Suprapubic skin (tissue), 4 donors: ENCODE measurements around the gene TMEM225B. TPM values are rescaled to one million over a fixed set of nuclear protein-coding genes. Genes with fewer than 3 reads are reported as not detected.
"Not testable (repeated sequence)": the region's sequence is repeated elsewhere in the genome, so short reads cannot be mapped to it uniquely, and the experiment has no call there.

Experiments
- DNase-seq, 2 donors: peaks; one replicate each; pipeline ENCODE4 v3.0.0-alpha.2; 2019; ENCODE audit warnings: low spot score in 2 of 2
- H3K27ac ChIP-seq: fragments of 200-600 bp; sonication (generic); one replicate; pipeline ENCODE4 v1.5.1; 2019
- H3K27me3 ChIP-seq: fragments of 200-600 bp; sonication (generic); one replicate; pipeline ENCODE4 v1.5.1; 2019
- H3K36me3 ChIP-seq: fragments of 200-600 bp; sonication (generic); one replicate; pipeline ENCODE4 v1.5.1; 2019
- H3K4me1 ChIP-seq: fragments of 200-600 bp; sonication (generic); one replicate; pipeline ENCODE4 v1.5.1; 2019
- H3K4me3 ChIP-seq: fragments of 200-600 bp; sonication (generic); one replicate; pipeline ENCODE4 v1.5.1; 2019; ENCODE audit warnings: mild to moderate bottlenecking
- H3K9me3 ChIP-seq: fragments of 200-600 bp; sonication (generic); one replicate; pipeline ENCODE4 v1.5.1; 2019
- CTCF ChIP-seq, 2 donors: fragments of 200-600 bp in 1 of 2; fragments of 450-650 bp in 1 of 2; sonication (generic) in 1 of 2; IDR thresholded peaks; one replicate each; pipeline ENCODE4 v1.5.1; 2016 to 2019; ENCODE audit warnings: antibody characterized with exemption in 2 of 2, mild to moderate bottlenecking in 1 of 2, moderate library complexity in 1 of 2
- EP300 ChIP-seq: sonication (generic); formaldehyde crosslinking; IDR thresholded peaks from one replicate; pipeline ENCODE4 v1.6.1; 2017; ENCODE audit warnings: antibody characterized with exemption
- POLR2A ChIP-seq, 2 donors: fragments of 450-650 bp; IDR thresholded peaks; one replicate each; pipeline ENCODE4 v1.6.1; 2017; ENCODE audit warnings: antibody characterized with exemption in 2 of 2, mild to moderate bottlenecking in 2 of 2, moderate library complexity in 2 of 2
- POLR2AphosphoS5 ChIP-seq, 3 donors: sonication (generic); formaldehyde crosslinking; IDR thresholded peaks; one replicate each; pipeline ENCODE4 v1.6.1; 2017; ENCODE audit warnings: antibody characterized with exemption in 3 of 3
- WGBS: methylation state at CpG from one replicate; pipeline ENCODE4 v1.1.5; 2018; 5-methylcytosine and 5-hydroxymethylcytosine counted together
- total RNA-seq, 4 donors: library from RNA; depleted of rRNA; stranded (reverse); fragments of >200 nt; gene quantifications; one replicate each; pipeline ENCODE4 v1.1.0, GENCODE V29; 2016

TMEM225B gene
- total RNA-seq, 4 donors from 2014 or later = 1.4 to 6.8 (median 2.1) TPM

- no peaks in the 10 kb centered on the region for H3K9me3 ChIP-seq
- H3K4me1 ChIP-seq = no peaks in the 10 kb centered on the region
- H3K27ac ChIP-seq = no peak overlapping the region
- TF ChIP-seq EP300 (no peak), POLR2A (IDR thresholded peaks at IDR 0.05) (no peak), CTCF (IDR thresholded peaks at IDR 0.05) (no peak), POLR2AphosphoS5 (IDR thresholded peaks at IDR 0.05) (no peak)
- 91% methylated on average over 3 of the region's 3 CpGs for WGBS
- no peak for DNase-seq
- H3K27me3 ChIP-seq = no peaks in the 10 kb centered on the region
- H3K4me3 ChIP-seq = no peak overlapping the region
- peaks cover 42% of the 10 kb centered on the region for H3K36me3 ChIP-seq
Measured at GRCh38 chr7:99571768-99572167, 26.3 kb upstream of the TMEM225B start.

GRCh38 chr7:99573257-99573656 is 24.8 kb upstream of the TMEM225B start:
- H3K27ac ChIP-seq = no peak overlapping the region
- whole genome bisulfite sequencing = 97% methylated on average over 1 of the region's 1 CpG
- no peaks in the 10 kb centered on the region for H3K9me3 ChIP-seq
- H3K4me3 ChIP-seq = no peak overlapping the region
- H3K27me3 ChIP-seq = no peaks in the 10 kb centered on the region
- no peak for DNase-seq
- TF ChIP-seq CTCF (IDR thresholded peaks at IDR 0.05) (no peak), EP300 (no peak), POLR2AphosphoS5 (IDR thresholded peaks at IDR 0.05) (no peak)
- H3K36me3 ChIP-seq = peaks cover 41% of the 10 kb centered on the region
- H3K4me1 ChIP-seq = no peaks in the 10 kb centered on the region

GRCh38 chr7:99576251-99576650 is 21.8 kb upstream of the TMEM225B start:
- DNase-seq = no peak
- peaks cover 25% of the 10 kb centered on the region for H3K36me3 ChIP-seq
- no peak overlapping the region for H3K27ac ChIP-seq
- WGBS = 74% methylated on average over 3 of the region's 3 CpGs
- no peak for TF ChIP-seq POLR2A (IDR thresholded peaks at IDR 0.05)
- TF ChIP-seq EP300 = no peak
- TF ChIP-seq CTCF (IDR thresholded peaks at IDR 0.05) = no peak
- TF ChIP-seq POLR2AphosphoS5 (IDR thresholded peaks at IDR 0.05) = no peak
- peaks cover 16% of the 10 kb centered on the region for H3K4me1 ChIP-seq
- no peaks in the 10 kb centered on the region for H3K9me3 ChIP-seq
- no peaks in the 10 kb centered on the region for H3K27me3 ChIP-seq
- H3K4me3 ChIP-seq = no peak overlapping the region

GRCh38 chr7:99579281-99579955 is 18.6 kb upstream of the TMEM225B start:
- H3K27ac ChIP-seq = no peak overlapping the region
- 42% methylated on average over 10 of the region's 10 CpGs for WGBS
- H3K4me1 ChIP-seq = peaks cover 16% of the 10 kb centered on the region
- H3K36me3 ChIP-seq = no peaks in the 10 kb centered on the region
- DNase-seq = no peak
- TF ChIP-seq POLR2A (IDR thresholded peaks at IDR 0.05) = no peak
- no peak for TF ChIP-seq CTCF (IDR thresholded peaks at IDR 0.05)
- TF ChIP-seq EP300 = no peak
- no peak for TF ChIP-seq POLR2AphosphoS5 (IDR thresholded peaks at IDR 0.05)
- H3K27me3 ChIP-seq = no peaks in the 10 kb centered on the region
- no peaks in the 10 kb centered on the region for H3K9me3 ChIP-seq
- peak overlapping the region; percentile 61 for H3K4me3 ChIP-seq

- Histone ChIP-seq H3K4me1 (peaks cover 16% of the 10 kb centered on the region), H3K36me3 (no peaks in the 10 kb centered on the region), H3K27me3 (no peaks in the 10 kb centered on the region), H3K9me3 (no peaks in the 10 kb centered on the region), H3K4me3 (peak overlapping the region; percentile 61), H3K27ac (no peak overlapping the region)
- 4% methylated on average over 38 of the region's 54 CpGs for WGBS
- DNase-seq = no peak
- peak in 1 of 2 donors; percentile 17 for TF ChIP-seq CTCF (IDR thresholded peaks at IDR 0.05)
- TF ChIP-seq POLR2A (IDR thresholded peaks at IDR 0.05) = no peak
Measured at GRCh38 chr7:99579956-99580777, 17.9 kb upstream of the TMEM225B start.

- H3K36me3 ChIP-seq, H3K27ac ChIP-seq, H3K9me3 ChIP-seq, DNase-seq, H3K27me3 ChIP-seq: not testable (repeated sequence)
- 58% methylated on average over 4 of the region's 4 CpGs for WGBS
- H3K4me1 ChIP-seq = peaks cover 16% of the 10 kb centered on the region
- peak overlapping the region; percentile 61 for H3K4me3 ChIP-seq
Measured at GRCh38 chr7:99580778-99581332, 17.2 kb upstream of the TMEM225B start.
